GM19463 (cell line): Measurements from ENCODE around the gene PRKAG2.
"Not testable (repeated sequence)": the region's sequence is repeated elsewhere in the genome, so short reads cannot be mapped to it uniquely, and the experiment has no call there.

Experiments used
- ATAC-seq: cut with Tn5 transposase; IDR thresholded peaks from one replicate; pipeline ENCODE4 v1.9.1; 2021; ENCODE audit warnings: mild to moderate bottlenecking, moderate library complexity; ENCODE audit not compliant: unreplicated experiment

PRKAG2 gene

DNA sequence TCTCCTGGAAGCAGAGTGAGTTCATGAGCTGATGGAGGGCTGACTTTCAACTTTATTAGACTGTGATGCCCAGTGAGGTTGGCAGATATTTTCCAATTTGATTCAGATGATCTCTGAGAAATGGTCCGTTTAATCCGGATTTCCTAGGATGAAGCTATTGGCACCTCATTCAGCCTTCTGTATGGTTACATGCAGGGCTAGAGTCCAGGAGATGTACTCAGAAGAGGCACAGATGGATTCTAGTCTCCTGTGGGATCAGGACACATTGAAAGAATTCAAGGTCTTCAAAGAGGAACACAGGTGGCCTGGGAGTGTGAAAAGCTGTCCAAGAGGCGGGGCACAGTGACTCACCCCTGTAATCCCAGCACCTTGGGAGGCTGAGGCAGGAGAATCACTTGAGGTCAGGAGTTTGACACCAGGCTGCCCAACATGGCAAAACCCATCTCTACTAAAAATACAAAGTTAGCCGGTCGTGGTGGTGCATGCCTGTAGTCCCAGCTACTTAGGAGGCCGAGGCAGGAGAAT is 334.2 kb downstream of the PRKAG2 start:
- ATAC-seq, result no peak

DNA sequence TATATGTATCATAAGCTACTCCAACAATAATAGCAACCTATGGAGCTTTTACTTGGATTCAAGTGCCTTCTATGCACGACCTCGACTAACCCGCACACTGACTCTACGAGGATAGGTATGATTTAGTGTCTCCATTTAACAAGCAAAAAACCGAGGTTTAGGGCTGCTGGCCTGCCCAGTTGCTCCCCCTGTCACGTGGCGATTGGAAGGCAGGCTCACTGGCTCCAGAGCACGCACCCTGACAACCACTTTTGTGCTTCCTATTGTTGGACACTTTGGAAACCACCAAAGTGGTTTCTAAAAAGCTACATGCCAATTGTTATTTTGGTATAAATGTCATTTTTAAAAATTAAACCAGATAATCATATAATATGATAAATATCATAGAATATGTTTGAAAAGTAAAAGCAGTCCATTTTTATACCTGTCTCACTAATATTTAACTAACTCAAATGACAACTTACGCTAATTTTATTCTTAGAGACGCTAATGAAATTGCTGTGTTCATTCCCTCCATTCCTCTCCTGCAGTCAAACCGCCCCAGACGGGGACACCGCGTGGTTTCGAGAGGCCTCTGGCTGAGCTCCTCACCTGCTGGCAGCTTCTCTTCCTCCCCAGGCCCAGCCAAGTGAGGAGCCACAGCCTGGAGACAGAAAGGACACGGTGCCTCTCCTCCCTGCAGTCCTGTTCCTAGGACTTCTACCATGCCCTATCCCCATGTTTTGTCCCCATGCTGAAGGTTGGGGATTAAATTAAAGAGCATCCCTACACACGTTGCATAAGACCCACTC is 335.0 kb downstream of the PRKAG2 start:
- no peak for ATAC-seq

DNA sequence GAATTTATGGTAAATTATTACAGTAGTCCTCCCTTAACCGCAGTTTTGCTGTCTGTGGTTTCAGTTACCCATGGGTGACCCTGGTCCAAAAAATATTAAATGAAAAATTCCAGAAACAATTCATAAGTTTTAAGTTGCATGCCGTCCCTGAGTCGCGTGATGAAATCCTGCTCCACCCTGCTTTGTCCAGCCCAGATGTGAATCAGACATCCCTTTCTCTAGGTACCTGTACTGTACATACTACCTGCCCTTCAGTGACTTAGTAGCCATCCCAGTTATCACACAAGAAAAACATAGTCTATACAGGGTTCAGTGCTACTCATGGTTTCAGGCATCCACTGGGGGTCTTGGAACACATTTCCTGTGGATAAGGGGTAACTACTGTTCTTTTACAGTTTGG is 336.8 kb downstream of the PRKAG2 start:
- ATAC-seq, result no peak

DNA sequence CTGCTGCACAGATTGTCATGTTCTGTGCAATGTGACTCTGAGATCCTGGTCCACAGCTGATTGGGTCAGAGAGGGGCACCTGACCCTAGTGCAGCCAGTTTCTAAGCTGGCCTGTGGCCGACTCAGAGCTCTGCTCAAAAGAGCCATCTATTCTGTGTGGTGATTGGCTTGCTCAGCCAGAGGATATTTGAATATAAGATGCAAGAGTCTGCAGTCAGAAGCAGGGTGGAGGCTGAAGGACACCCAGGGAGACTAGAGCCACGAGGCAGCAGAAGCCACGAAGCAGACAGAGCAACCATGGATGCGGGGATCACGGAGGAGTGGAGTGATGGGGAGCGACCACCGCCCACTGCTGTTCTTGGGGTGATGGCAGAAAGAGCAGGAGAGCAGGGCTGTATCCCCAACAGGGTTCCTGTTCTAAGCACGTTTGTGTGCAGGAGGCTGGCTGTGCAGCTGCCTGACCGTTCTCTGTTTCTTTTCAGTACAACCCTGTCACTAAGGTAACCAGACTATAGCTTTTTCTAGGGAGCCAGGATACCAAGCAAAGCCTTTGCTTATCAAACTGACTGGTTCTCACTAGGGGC is 337.7 kb downstream of the PRKAG2 start:
- peak; percentile 70 for ATAC-seq

DNA sequence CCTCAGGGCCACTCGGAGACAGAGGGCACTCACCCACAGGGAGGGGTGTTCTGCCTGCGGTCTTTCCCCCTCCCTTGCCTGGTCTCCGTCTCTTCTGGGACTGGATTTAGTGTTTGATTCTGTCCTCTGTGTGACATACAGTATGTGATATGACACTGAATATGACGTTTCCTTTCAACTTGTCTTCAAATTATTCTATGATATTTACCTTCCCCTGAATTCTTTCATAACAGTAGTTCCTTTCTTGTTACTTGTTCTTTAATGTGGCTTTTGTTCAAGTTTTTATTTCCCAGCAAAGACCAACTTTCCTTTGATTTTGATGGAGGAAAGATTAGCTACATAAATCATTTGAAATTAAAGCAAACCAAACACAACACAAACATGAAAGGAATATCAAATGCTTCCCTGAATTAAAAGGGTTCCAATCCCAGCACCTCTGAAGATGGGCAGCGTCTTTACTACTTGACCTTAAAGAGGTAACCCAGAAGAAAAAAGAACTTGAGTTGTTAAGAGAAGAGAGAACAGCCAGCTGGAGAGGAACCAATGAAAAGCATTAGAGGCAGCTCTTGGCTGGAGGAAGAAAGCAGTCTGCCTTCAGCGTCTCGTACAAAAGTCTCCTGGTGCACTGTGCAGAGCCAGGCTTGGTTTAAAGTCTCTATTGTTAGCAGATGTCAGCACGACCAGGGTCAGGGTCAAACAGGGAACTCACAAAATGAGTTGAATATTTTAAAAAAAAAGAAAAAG is 338.9 kb downstream of the PRKAG2 start:
- ATAC-seq, result no peak

DNA sequence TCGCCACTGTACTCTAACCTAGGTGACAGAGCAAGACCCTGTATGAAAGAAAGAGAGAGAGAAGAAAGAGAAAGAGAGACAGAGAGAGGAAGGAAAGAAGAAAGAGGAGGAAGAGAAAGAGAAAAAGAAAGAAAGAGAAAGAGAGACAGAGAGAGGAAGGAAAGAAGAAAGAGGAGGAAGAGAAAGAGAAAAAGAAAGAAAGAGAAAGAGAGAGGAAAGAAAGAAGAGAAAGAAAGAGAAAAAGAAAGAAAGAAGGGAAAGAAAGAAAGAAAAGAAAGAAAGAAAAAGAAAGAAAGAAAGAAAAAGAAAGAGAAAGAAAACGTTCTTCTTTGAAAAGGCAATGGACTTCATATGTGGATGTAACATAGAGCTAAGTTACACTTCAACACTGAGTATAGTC is 340.7 kb downstream of the PRKAG2 start:
- not testable (repeated sequence) for ATAC-seq

DNA sequence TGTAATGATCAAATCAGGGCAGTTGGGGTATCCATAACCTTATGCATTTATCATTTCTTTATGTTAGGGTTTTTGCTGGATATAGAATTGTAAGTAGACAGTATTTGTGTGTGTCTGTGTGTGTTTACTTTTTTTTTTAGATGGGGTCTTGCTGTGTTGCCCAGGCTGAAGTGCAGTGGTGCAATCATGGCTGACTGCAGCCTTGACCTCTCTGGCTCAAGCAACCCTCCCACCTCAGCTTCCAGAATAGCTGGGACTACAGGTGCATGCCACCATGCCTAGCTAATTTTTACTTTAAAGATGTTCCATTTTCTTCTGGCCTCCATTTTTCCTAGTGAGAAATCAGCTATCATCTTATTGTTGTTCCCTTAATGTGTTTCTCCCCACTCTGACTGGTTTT is 347.1 kb downstream of the PRKAG2 start:
- no peak for ATAC-seq

DNA sequence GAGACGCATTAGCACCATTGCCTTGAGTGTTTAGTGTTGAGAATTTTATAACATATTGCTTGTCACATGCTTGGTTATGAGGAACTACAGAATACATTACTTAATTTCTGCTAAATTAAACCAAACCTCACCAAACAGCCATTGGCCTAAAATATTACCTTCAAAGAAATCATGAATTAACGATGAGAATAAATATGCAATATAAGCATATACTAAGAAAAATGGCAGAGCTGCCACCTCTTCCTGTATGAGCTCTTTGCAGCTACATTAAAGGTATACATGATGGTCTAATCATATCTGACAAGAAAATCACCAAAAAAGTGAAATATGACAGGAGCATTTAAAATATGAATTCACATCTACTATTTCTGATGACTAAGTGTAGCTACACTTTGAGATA is 352.1 kb downstream of the PRKAG2 start:
- ATAC-seq, result no peak

DNA sequence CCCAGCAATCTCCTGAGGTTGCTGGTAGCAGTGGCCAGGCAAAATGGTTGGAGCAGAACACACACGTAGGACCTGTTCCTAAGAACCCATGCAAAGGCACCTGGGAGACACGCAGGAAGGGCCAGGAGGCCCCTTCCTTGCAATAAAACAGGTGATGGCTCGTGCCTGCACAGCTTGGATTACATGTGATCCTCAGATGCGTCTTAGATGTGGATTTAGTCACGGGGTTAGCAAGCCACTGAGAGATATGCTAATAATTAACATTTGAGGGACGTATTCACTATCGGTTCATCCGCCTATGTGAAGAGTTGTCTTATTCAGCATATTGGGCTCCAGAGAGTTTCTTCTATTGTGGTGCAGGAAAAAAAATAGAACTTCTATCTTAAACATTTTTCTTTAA is 352.6 kb downstream of the PRKAG2 start:
- no peak for ATAC-seq

DNA sequence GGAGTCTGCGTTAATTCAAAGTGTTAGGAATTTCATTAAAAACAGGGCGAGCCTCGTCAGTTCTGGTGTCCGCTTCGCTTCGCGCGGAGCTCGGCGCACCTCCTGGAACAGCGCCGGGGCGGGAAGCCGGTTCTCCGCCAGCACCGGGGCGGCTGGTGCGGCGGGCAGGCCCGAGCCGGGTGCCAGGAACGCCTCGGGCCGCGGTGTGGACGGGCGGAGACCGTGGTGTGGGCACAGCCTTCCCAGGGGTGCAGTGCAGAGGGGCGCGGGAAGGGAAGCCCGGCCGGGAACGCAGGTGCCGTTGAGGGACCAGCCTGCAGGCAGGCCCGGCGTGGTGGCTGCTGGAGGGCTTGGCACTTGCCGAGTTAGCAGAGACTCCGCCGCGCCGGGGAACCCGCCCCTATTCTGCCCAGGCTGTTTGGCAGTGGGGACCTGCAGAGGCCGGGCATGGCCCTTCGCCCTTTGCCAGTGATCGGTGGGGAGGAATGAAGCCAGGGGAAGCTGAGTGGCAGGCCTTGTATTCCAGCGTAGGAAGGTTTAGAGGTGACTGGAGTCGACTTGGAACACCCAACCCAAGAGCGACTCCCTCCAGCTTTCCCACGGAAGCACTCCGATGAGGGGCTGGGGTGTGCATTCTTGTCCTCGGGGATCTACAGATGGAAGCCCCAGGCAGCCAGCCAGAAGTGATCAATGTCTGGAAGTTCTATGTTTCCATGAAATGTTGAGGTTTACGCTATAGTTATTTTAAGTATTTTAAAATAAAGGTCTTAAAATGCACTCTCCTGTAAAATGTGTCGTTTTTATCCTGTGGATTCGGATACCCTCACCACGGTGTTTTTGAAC is 356.3 kb downstream of the PRKAG2 start:
- ATAC-seq, result no peak

DNA sequence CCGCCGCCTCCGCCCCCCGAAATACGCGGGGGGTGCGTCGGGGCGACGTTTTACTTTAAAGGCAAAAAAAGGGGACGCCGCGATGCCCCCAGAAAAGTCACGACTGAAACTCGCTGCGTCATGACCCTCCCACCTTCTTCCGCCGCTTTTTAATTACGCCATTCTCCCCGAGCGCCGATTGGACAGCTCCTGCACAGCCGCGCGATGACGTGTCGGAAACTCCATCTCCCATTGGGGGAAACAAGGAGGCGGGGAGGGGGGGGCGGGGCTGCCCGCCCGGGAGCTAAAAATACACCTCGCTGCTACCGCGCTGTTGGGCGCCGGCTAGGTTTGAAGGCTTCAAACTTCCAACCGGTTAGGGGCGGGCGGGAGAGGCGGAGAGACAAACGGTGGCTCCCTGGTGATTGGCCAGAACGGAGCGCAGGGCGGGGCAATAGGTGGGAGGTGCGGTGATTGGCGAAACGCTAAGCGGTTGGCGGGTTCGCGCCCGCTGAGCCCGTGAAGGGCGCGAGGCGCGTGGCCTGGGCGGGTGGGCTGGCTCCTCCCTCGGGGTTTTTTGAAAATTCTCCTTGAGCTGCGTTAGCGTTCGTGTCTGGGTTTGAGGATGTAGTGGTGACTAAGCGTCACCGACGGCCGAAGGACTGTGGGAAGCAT is 357.0 kb downstream of the PRKAG2 start, which contains the start of gene RHEB:
RHEB (minus strand) TSS at position 131 of the 654 bp plus-strand sequence. CDS start 384 bp downstream, outside the sequence.
- ATAC-seq, result peak; percentile 72

DNA sequence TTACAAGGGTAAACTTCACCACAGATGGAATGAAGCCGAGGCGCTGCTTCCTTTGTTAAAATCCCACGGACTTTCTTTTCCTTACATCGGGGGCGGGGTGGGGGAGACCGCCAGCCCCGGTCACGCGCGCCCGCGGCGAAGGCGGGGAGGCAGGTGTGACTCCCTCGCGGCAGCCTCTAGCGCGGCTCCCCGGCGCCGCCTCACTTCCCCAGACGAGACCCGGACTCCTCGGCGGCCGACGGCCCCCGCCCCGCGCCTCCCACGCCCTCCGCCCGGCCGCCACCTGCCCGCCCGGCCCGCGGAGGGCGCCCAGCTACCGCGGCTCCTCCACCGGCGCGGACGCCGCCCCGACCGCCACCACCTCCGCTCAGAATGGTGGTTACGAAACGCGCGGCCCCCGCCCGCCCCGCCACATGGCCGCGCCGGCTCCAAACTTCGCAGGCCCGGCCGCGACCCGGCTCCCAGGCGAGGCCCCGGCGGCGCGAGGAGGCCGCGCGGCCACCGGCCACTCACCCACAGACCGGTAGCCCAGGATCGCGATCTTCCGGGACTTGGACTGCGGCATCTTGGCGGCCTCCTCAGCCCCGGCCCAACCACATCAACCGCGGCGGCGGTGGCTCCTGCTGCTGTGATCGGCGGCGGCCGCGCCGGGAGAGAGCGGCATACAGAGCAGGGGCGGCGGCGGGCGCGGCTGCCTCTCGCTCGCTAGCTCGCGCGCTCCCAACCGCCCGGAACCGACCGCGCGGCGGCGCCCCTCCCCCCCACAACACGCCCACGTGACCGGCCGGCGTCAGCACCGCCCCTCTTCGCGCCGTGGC is 357.8 kb downstream of the PRKAG2 start:
- ATAC-seq, result peak; percentile 47

DNA sequence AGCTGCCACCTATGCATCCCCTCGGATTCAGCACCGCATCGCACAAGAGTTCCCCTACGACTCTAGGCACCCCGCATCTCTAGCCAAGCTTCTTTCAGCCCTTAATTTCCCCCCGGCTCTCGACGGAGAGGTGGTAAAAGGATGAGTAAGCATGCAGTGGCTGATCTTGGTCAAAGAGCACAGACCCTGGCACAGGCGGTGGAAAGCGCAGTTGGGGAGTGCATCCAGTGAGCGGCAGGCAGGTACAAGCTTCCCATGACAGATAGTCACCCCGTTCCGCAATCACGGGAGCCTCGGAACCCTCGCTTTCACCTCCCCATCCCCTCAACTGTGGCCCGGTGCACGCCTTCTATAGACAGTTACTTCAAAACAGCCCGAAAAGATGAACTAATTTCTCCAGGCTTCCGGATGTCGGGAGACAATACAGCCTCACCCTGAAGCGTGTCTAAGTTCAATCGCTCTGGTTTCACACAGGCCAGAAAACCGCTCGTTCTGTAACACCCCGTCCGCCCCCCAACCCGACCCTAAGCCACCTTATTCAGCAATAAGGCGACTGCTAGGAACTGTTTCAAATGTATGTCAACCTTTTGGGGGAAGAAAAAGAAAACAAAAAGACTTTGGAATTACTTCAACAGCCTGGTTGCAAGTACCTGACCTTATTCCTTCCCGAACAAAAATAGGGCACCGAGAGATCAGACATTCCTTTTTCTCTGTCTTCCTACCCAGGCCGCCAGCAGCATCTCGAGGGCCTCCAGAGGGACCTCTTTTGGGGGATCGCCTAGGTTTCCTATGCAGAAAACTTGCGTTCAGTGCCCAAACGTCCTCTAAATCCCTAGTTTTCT is 358.6 kb downstream of the PRKAG2 start:
- no peak for ATAC-seq

DNA sequence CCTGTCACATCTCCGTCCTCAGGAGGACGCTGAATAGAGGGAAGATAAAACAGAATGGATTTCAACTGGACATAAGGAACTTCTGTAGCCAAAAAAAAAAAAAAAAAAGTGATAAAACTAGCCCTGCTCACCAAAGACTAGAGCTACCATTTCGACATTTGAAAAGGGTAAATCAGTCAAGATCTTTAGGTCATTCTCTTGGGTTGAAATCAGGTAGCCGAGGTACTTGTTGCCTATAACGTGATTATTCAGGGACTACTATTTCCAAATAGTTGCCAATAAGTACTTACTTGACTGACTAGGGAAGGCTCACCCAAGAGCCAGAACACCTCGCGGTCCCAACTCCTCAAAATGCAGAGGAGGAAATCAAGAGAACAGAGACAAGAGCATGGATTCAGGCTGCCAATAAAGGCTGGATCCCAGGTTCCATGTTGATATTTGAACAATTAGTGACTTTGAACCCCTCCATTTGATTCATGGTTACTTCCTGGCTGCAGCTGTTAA is 359.3 kb downstream of the PRKAG2 start:
- no peak for ATAC-seq

DNA sequence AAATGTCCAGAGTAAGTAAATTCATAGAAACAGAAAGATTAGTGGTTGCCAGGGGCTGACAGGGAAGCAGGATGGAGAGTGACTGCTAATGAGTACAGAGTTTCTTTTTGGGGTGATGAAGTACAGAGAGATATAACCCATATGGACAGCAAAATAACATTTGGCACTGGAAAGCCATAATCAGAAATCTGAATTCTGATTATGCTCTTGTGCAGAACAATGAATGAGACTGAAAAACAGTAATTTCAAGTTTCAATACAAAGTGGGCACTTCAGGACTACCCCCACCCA is 361.7 kb downstream of the PRKAG2 start:
- ATAC-seq, result no peak

DNA sequence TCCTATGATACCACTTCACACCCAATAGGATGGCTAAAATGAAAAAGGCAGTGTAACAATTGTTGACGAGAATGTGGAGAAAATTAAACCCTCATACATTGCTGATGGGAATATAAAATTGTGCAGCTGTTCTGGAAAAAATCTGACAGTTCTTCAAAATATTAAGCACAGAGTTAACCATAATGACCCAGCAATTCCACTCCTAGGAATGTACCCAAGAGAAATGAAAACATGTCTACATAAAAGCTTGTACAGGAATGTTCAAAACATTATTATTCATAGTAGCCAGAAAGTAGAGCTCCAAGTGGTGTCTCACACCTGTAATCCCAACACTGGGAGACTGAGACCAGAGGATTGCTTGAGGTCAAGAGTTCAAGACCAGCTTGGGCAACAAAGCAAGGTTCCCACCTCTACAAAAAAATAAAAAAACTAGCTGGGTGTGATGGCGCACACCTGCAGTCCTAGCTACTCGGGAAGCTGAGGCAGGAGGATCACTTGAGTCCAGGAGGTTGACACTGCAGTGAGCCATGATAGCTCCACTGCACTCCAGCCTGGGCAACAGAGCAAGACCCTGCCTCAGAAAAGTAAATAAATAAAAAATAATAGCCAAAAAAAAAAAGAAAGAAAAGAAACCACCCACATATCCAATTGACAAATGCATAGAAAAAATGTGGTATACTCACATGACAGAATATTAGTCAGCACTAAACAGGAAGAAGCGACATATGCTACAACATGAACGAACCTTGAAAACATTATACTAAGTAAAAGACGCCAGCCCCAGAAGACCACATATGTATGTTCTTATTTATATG is 362.2 kb downstream of the PRKAG2 start:
- ATAC-seq, result no peak

DNA sequence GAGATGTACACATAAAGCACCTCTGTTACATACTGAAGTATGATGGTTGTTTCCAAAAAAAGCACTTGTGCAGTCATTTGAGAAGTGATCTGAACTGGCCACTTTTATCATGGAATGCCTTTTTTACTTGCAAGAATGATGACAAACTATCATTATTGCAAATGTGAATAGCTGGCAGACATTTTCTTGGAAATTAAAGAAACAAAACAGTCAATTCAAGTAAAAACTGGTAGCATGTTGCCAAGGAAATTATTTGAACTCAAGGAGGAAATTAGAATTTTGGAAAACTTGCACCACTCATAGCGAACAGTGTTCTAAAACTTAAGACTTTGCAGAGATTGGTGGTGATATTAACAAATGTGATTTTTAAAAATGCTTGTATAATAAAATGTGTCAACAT is 363.8 kb downstream of the PRKAG2 start:
- ATAC-seq, result no peak

DNA sequence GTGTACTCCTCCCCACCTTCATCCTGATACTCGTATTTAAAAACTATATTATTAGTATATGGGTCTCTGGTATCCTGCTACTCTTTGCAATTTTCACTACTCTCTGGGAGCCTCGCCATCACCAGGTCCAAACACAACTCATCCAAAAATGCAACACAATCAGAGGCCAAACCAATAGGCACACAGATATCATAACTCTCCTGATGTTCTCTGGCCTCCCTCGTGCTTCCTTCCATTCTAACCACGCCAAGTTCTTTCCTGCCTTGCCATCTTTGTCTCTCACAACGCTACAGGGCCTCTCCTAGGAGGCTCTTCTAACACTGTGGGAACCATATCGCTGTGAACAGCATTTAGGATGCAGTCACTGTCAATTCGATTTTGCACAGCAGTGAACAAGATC is 364.6 kb downstream of the PRKAG2 start:
- no peak for ATAC-seq
